NCI-H2227 treated with DMSO at 0.1 percent for 48 hours (cell line): ENCODE data around the gene CYP2J2.
"Not testable (repeated sequence)": the region's sequence is repeated elsewhere in the genome, so short reads cannot be mapped to it uniquely, and the experiment has no call there.

ENCODE experiments used
- DNase-seq: peaks from one replicate; lab custom pipeline; 2025; lab: John Stamatoyannopoulos, UW

The CYP2J2 gene

GRCh38 chr1:59866462-59866861 lies 60.1 kb downstream of the CYP2J2 start:
- DNase-seq, result no peak

- DNase-seq, result no peak
Observed at GRCh38 chr1:59857679-59858354, 68.8 kb downstream of the CYP2J2 start.

GRCh38 chr1:59856725-59857338 lies 69.7 kb downstream of the CYP2J2 start:
- no peak for DNase-seq

DNA sequence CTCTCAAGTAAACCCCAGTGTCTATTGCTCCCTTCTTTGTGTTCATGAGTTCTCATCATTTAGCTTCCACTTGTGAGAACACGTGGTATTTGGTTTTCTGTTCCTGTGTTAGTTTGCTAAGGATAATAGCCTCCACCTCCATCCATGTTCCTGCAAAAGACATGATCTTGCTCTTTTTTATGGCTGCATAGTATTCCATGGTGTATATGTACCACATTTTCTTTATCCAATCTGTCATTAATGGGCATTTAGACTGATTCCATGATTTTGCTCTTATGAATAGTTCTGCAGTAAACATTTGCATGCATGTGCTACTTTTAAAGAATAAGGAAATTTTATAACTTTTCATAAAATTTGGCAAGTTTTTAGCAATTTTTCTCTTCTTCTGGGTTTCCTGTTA lies 71.3 kb downstream of the CYP2J2 start:
- DNase-seq, result not testable (repeated sequence)

DNA sequence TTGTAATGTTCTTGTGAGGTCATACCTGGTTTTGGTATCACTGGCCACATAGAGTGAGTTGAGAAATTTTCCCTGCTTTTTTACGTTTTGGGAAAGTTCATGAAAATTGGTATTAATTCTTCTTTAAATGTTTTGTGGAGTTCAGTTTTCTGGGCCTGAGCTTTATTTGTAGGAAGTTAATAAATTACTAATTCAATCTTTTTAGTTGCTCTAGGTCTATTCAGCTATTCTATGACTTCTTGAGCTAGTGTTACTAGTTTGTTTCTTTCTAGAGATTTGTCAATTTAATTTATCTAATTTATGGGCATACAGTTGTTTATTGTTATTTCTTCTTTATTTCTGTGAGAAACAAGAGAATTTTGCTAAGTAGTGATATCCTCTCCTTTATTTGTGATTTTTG lies 74.5 kb downstream of the CYP2J2 start:
- no peak for DNase-seq

DNA sequence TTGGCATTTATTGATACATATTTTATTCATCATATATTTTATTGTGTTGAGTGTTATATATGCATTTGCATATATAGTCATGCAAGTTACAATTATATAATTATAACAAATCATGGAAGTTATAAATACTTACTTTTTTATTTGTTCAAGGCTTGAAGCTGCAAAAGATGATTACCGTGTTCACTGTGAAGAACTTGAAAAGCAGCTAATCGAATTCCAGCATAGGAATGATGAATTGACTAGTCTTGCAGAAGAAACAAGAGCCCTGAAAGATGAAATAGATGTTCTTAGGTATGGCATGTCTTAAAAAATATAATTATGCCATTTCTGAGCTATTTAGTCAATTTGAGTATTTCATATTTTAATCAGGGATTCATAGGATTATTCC lies 79.7 kb downstream of the CYP2J2 start:
- no peak for DNase-seq

DNA sequence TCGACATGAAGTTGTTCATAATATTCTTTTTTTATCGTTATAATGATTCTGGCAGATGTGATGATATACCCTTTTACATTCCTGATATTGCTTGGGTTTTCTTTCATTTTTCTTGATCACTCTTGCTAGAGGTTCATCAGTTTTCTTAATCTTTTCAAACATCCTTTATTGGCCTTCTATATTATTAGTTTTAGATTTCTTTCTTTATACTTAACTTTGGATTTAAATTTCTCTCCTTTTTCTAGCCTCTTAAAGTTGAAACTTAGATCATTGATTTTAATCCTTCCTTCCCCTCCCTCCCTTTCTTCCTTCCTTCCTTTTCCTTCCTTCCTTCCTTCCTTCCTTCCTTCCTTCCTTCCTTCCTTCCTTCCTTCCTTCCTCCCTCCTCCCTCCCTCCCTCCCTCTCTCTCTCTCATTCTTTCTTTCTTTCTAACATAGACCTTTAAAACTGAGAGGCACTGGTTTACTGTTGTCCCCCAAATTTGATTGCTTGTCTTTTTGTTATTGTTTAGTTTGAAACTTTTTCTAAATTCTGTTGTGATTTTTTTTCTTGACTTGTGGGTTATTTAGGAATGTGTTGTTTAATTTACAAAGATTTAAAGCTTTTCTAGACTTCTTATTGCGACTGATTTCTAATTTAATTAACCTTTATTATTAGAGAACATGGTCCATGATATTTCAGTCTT lies 80.2 kb downstream of the CYP2J2 start:
- no peak for DNase-seq

DNA sequence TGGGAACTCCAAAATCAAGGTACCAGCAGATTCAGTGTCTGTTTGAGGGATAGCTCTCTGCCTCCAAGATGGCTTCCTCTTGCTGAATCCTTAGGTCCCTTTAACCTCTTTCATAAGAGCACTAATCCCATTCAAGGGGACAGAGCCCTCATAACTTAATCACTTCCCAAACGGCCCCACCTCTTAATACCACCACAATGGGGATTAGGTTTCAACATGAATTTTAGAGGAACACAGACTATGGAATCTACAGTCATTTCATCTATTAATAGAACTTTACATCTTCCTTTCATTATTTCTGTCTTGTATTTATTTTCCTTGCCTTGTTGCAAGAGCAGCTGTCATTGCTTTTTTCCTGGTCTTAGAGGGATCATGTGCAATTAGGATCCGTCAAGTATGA lies 81.5 kb downstream of the CYP2J2 start:
- no peak for DNase-seq
